Right ventricle myocardium inferior (tissue), 1 donor: ENCODE measurements around the gene ZNF804A. TPM values are rescaled to one million over a fixed set of nuclear protein-coding genes. Genes with fewer than 3 reads are reported as not detected.

Source experiments
- ATAC-seq: fragments of 200-7000 bp; cut with Tn5 transposase; one replicate; pipeline ENCODE4 v1.9.1; 2020; ENCODE audit warnings: mild to moderate bottlenecking, moderate library complexity
- DNase-seq: peaks from one replicate; pipeline ENCODE4 v3.0.0; 2021; ENCODE audit errors: missing footprints
- intact Hi-C: fragments of 100-400 bp; cut with DNase I; formaldehyde crosslinking; loops from one replicate; pipeline ENCODE4 v1.11.0; 2022
- long read RNA-seq: library from polyadenylated mRNA; unstranded; transcript quantifications from one replicate; pipeline ENCODE4 v2.0.0, GENCODE V29; 2021
- total RNA-seq: library from RNA; stranded (reverse); fragmentation: NEBNext Ultra II Directional; extraction: Animal tissue kit (Norgen Biotek cat#: 25700); gene quantifications from one replicate; pipeline ENCODE4 v1.2.1, GENCODE V29; 2021
- donor health status: DM: no; HTN: yes; CAD: no; lungs with severe emphysema.

Gene ZNF804A
- 0.05 TPM for total RNA-seq
- long read RNA-seq, result 0 reads

GRCh38 chr2:184598316-184599053, at the start of gene ZNF804A:
TSS of gene ZNF804A (plus strand) at chr2:184598529. CDS start at chr2:184598960, 431 bp downstream.
- intact Hi-C loops, result no loop called here
- DNase-seq (peak; percentile 87), ATAC-seq (peak; percentile 71)

- ATAC-seq (no peak), DNase-seq (no peak)
- intact Hi-C loops, result no loop called here
These were observed 49.2 kb upstream of the ZNF804A start for GRCh38 chr2:184549153-184549552.

- intact Hi-C loops, result no loop called here
- no peak for ATAC-seq
- no peak for DNase-seq
These were observed 46.7 kb upstream of the ZNF804A start for GRCh38 chr2:184551626-184552025.

GRCh38 chr2:184554736-184555135, 43.6 kb upstream of the ZNF804A start:
- intact Hi-C loops, result no loop called here
- ATAC-seq, result no peak
- no peak for DNase-seq

GRCh38 chr2:184555352-184555751, 43.0 kb upstream of the ZNF804A start:
- intact Hi-C loops, result no loop called here
- DNase-seq, result no peak
- no peak for ATAC-seq

GRCh38 chr2:184556639-184557038, 41.7 kb upstream of the ZNF804A start:
- DNase-seq, result no peak

GRCh38 chr2:184558713-184559464, 39.4 kb upstream of the ZNF804A start:
- intact Hi-C loops, result no loop called here
- DNase-seq, result no peak
- ATAC-seq, result no peak

More at GRCh38 chr2:184556639-184557038, 41.7 kb upstream of the ZNF804A start:
- intact Hi-C loops, result no loop called here
- ATAC-seq, result no peak

- ATAC-seq (no peak), DNase-seq (peak; percentile 58)
- intact Hi-C loops, result no loop called here
These were observed 37.7 kb upstream of the ZNF804A start for GRCh38 chr2:184560603-184561002.

GRCh38 chr2:184562532-184562931, 35.8 kb upstream of the ZNF804A start:
- intact Hi-C loops, result no loop called here
- DNase-seq, result peak; percentile 26
- ATAC-seq, result no peak

GRCh38 chr2:184564092-184564491, 34.2 kb upstream of the ZNF804A start:
- no peak for DNase-seq
- no peak for ATAC-seq
- intact Hi-C loops, result no loop called here

- DNase-seq (no peak), ATAC-seq (no peak)
- intact Hi-C loops, result no loop called here
These were observed 31.6 kb upstream of the ZNF804A start for GRCh38 chr2:184566716-184567115.

- ATAC-seq (no peak), DNase-seq (no peak)
- intact Hi-C loops, result no loop called here
These were observed 21.3 kb upstream of the ZNF804A start for GRCh38 chr2:184577056-184577455.

- no peak for ATAC-seq
- intact Hi-C loops, result no loop called here
- DNase-seq, result no peak
These were observed 20.6 kb upstream of the ZNF804A start for GRCh38 chr2:184577743-184578142.

GRCh38 chr2:184579226-184579625, 19.1 kb upstream of the ZNF804A start:
- intact Hi-C loops, result no loop called here
- ATAC-seq (no peak), DNase-seq (no peak)

- DNase-seq (no peak), ATAC-seq (no peak)
- intact Hi-C loops, result no loop called here
These were observed 16.9 kb upstream of the ZNF804A start for GRCh38 chr2:184581391-184581790.

GRCh38 chr2:184589261-184589660, 9.1 kb upstream of the ZNF804A start:
- DNase-seq (no peak), ATAC-seq (no peak)
- intact Hi-C loops, result no loop called here

- ATAC-seq, result no peak
- intact Hi-C loops, result no loop called here
These were observed 1.4 kb upstream of the ZNF804A start for GRCh38 chr2:184596819-184597411.

GRCh38 chr2:184597571-184597991, 748 bp upstream of the ZNF804A start:
- intact Hi-C loops, result no loop called here
- DNase-seq, result peak; percentile 26
- peak; percentile 43 for ATAC-seq

More at GRCh38 chr2:184596819-184597411, 1.4 kb upstream of the ZNF804A start:
- DNase-seq, result no peak

GRCh38 chr2:184598002-184598315, 370 bp upstream of the ZNF804A start:
- DNase-seq (no peak), ATAC-seq (no peak)
- intact Hi-C loops, result no loop called here
